NCI-H1092 (cell line): ENCODE data around the gene CACNB3.

Source experiments
- DNase-seq: peaks from one replicate; lab custom pipeline; 2025; lab: John Stamatoyannopoulos, UW

The CACNB3 gene

GRCh38 chr12:48788854-48789775 lies 29.2 kb upstream of the CACNB3 start, which contains the start of gene ADCY6:
ADCY6 (minus strand) TSS chr12:48789089; CDS start chr12:48783434, 5,655 bp downstream.
- DNase-seq = peak; percentile 5

GRCh38 chr12:48789858-48790326 lies 28.4 kb upstream of the CACNB3 start:
- DNase-seq = no peak

GRCh38 chr12:48793696-48794095 lies 24.6 kb upstream of the CACNB3 start:
- DNase-seq = no peak

- DNase-seq = no peak
Measured at GRCh38 chr12:48794870-48795269, 23.4 kb upstream of the CACNB3 start.

- peak; percentile 19 for DNase-seq
Measured at GRCh38 chr12:48795550-48796455, 22.5 kb upstream of the CACNB3 start.

- DNase-seq = no peak
Measured at GRCh38 chr12:48796976-48797375, 21.3 kb upstream of the CACNB3 start.

- DNase-seq = no peak
Measured at GRCh38 chr12:48800457-48800856, 17.8 kb upstream of the CACNB3 start.

GRCh38 chr12:48800971-48801370 lies 17.3 kb upstream of the CACNB3 start:
- no peak for DNase-seq

GRCh38 chr12:48803675-48804074 lies 14.6 kb upstream of the CACNB3 start:
- DNase-seq = no peak

GRCh38 chr12:48807981-48808380 lies 10.3 kb upstream of the CACNB3 start:
- no peak for DNase-seq

GRCh38 chr12:48810903-48811431 lies 7.3 kb upstream of the CACNB3 start:
- DNase-seq = no peak

- DNase-seq = no peak
Measured at GRCh38 chr12:48811437-48812090, 6.7 kb upstream of the CACNB3 start.

GRCh38 chr12:48812389-48812788 lies 5.9 kb upstream of the CACNB3 start:
- DNase-seq = no peak

GRCh38 chr12:48813465-48814261 lies 4.6 kb upstream of the CACNB3 start:
- DNase-seq = no peak

- peak; percentile 28 for DNase-seq
Measured at GRCh38 chr12:48814262-48815125, 3.8 kb upstream of the CACNB3 start.

- DNase-seq = peak; percentile 54
Measured at GRCh38 chr12:48815126-48816110, 2.9 kb upstream of the CACNB3 start.

- DNase-seq = no peak
Measured at GRCh38 chr12:48816143-48816854, 2.0 kb upstream of the CACNB3 start.
